NB4 (cell line): ENCODE results near the gene MAP3K7.

Source experiments
- CTCF ChIP-seq: IDR thresholded peaks from one replicate; pipeline ENCODE4 v1.5.1; 2012; ENCODE audit warnings: low read depth, low read length
- MAX ChIP-seq: IDR thresholded peaks from 2 replicates; pipeline ENCODE4 v1.6.1; 2011; ENCODE audit warnings: low read depth, low read length
- MYC ChIP-seq: IDR thresholded peaks from 2 replicates; pipeline ENCODE4 v1.6.1; 2011; ENCODE audit warnings: low read depth, low read length
- POLR2A ChIP-seq: IDR thresholded peaks from 2 replicates; pipeline ENCODE4 v1.6.1; 2011; ENCODE audit warnings: mild to moderate bottlenecking; ENCODE audit not compliant: insufficient read length; ENCODE audit errors: extremely low read depth

GRCh38 chr6:90533615-90534336, 53.1 kb downstream of the MAP3K7 start:
- no peak for TF ChIP-seq CTCF
- TF ChIP-seq POLR2A = no peak
- TF ChIP-seq MAX = no peak
- no peak for TF ChIP-seq MYC
